Fibroblast of the aortic adventitia (primary cell): Measurements from ENCODE around the gene HSDL2. TPM values are rescaled to one million over a fixed set of nuclear protein-coding genes. Genes with fewer than 3 reads are reported as not detected.
"Not testable (repeated sequence)": the region's sequence is repeated elsewhere in the genome, so short reads cannot be mapped to it uniquely, and the experiment has no call there.

Source experiments
- DNase-seq: peaks from one replicate; pipeline ENCODE4 v3.0.0-alpha.2; 2010; ENCODE audit warnings: low read depth
- H3K4me3 ChIP-seq: 2 replicates; pipeline ENCODE4 v1.5.1; 2011; ENCODE audit warnings: low read depth, mild to moderate bottlenecking, control low read depth, low read length, moderate library complexity
- total RNA-seq: library from RNA; depleted of rRNA; stranded (reverse); fragments of >200 nt; gene quantifications from 2 replicates; pipeline ENCODE4 v1.2.3, GENCODE V29; 2012; ENCODE audit warnings: low replicate concordance
- TF ChIP-seq, protein P1 (sequence below): IDR thresholded peaks from 2 replicates; pipeline ENCODE4 v1.5.1; 2011; ENCODE audit warnings: mild to moderate bottlenecking, low read length, control low read depth, inconsistent platforms; ENCODE audit not compliant: insufficient read depth

Gene HSDL2
- total RNA-seq, 1 donor: 54.9 TPM

GRCh38 chr9:112508377-112508776 lies 128.5 kb downstream of the HSDL2 start:
- no peak for DNase-seq

DNA sequence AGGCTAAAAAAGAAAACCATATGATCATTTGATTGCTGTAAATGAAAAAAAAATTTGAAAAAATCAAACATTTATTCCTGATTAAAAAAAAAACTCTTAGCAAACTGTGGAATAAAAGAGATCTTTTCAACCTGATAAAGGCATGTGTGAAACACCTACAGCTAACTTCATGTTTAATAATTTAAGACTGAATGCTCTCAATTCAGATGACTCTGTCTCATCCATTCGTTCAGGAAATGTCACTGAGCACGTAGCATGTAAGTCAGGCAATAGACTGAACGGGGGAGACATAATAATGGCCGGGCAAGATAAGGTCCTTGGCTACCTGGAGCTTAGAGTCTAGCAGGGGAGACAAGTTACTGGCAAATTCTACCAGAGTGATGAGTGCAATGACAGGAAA lies 132.5 kb downstream of the HSDL2 start:
- not testable (repeated sequence) for DNase-seq, H3K4me3 ChIP-seq

More at GRCh38 chr9:112508377-112508776, 128.5 kb downstream of the HSDL2 start:
- H3K4me3 ChIP-seq: no peak overlapping the region
- TF ChIP-seq, protein P1, sequence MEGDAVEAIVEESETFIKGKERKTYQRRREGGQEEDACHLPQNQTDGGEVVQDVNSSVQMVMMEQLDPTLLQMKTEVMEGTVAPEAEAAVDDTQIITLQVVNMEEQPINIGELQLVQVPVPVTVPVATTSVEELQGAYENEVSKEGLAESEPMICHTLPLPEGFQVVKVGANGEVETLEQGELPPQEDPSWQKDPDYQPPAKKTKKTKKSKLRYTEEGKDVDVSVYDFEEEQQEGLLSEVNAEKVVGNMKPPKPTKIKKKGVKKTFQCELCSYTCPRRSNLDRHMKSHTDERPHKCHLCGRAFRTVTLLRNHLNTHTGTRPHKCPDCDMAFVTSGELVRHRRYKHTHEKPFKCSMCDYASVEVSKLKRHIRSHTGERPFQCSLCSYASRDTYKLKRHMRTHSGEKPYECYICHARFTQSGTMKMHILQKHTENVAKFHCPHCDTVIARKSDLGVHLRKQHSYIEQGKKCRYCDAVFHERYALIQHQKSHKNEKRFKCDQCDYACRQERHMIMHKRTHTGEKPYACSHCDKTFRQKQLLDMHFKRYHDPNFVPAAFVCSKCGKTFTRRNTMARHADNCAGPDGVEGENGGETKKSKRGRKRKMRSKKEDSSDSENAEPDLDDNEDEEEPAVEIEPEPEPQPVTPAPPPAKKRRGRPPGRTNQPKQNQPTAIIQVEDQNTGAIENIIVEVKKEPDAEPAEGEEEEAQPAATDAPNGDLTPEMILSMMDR: no peak

- TF ChIP-seq, protein P1: no peak
- DNase-seq: no peak
These were observed 136.9 kb downstream of the HSDL2 start for GRCh38 chr9:112516769-112517168.

DNA sequence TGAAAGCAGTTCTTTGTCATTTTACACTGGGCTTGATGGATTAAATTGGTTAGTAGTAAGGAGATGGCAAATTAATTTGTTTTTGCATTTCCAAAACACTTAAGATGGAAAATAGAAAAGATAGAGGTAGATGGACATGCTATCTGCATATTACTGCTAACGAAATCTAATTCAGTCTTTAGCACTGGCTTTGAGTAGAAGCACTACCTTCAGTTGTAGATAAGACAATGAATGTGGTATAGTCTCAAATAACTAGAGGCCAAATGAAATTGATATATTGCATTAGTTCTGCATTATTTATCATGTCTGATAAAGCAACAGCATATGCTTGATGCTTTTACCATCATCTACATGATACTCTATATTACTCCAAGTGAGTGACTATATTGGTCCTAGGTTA lies 140.2 kb downstream of the HSDL2 start:
- DNase-seq: no peak
- no peak overlapping the region for H3K4me3 ChIP-seq
- TF ChIP-seq, protein P1: no peak

More at GRCh38 chr9:112516769-112517168, 136.9 kb downstream of the HSDL2 start:
- no peak overlapping the region for H3K4me3 ChIP-seq

GRCh38 chr9:112520656-112521055 lies 140.7 kb downstream of the HSDL2 start:
- H3K4me3 ChIP-seq: no peak overlapping the region
- TF ChIP-seq, protein P1: no peak
- no peak for DNase-seq

Other genes with a start within 250 kb of the HSDL2 start
- gene SUSD1, start 204.8 kb upstream of the HSDL2 start, total RNA-seq: 11.4 and 16.4 TPM in 2 replicates
- gene PTBP3, start 46.5 kb upstream of the HSDL2 start, total RNA-seq: 11.4 and 32.4 TPM in 2 replicates
- gene KIAA1958, start 106.7 kb downstream of the HSDL2 start, total RNA-seq: 1.4 and 2.9 TPM in 2 replicates